ENCODE measurements around the gene TSPAN11. TPM values are rescaled to one million over a fixed set of nuclear protein-coding genes. Genes with fewer than 3 reads are reported as not detected.

Gene TSPAN11
- total and polyA plus RNA-seq, 2 of the 4 experiments (the other 2 are of a cell fraction): 0.18 to 0.26 TPM

DNA sequence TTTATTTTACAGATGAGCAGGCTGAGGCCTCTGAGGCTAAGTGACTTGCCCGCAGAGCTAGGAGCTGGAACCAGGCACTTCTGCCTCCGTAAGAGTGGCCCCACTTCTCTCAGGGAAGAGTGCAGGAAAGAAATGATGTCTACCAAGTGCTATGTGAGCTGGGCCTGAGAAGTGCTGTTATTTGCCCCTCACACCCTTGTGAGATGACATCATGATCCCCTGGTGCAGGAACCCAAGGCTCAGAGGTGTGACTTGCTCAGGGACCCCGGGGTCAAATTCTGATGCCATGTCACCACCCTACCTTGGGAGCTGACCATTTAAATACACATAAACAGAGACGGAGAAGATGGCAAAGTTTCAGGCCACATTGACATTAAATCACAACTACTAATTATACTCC lies 83.4 kb downstream of the TSPAN11 start:
- Histone ChIP-seq H3K9me3 (ENCODE audit: control insufficient read depth, insufficient read depth, low read length) (no peaks in the 10 kb centered on the region), H4K8ac (ENCODE audit: low read depth in 2 of 2, low read length in 2 of 2) (no peak overlapping the region), H3K9me1 (ENCODE audit: insufficient read depth, low read length) (0 out of 2 replicates have a peak, but pooled peaks cover 4% of the 10 kb centered on the region), H2BK5ac (ENCODE audit: low read depth, low read length, poor library complexity, severe bottlenecking) (no peak overlapping the region), H2BK20ac (ENCODE audit: low read depth, low read length) (no peak overlapping the region), H3K79me1 (ENCODE audit: low read depth in 1 of 2, low read length in 2 of 2) (no peaks in the 10 kb centered on the region), H3K4ac (ENCODE audit: low read depth, low read length) (no peak overlapping the region), H3K4me3 (ENCODE audit: insufficient read depth, low read depth, low read length) (no peak overlapping the region), H2BK120ac (ENCODE audit: low read depth, low read length) (no peak overlapping the region), H3K36me3 (ENCODE audit: control insufficient read depth, insufficient read depth, low read length) (no peaks in the 10 kb centered on the region), H3K56ac (ENCODE audit: extremely low read depth, insufficient read depth, low read length) (no peak overlapping the region), H3K23ac (ENCODE audit: low read depth, low read length) (no peak overlapping the region), H2AFZ (replicated peaks; ENCODE audit: low read length, poor library complexity) (no peak overlapping the region), H3K9ac (ENCODE audit: low read depth, low read length) (no peak overlapping the region), H3K18ac (ENCODE audit: low read depth, low read length) (no peak overlapping the region), H4K5ac (ENCODE audit: low read depth, low read length) (no peak overlapping the region), H3K4me1 (ENCODE audit: control insufficient read depth, insufficient read depth, low read length) (peaks cover 5% of the 10 kb centered on the region), H2BK15ac (ENCODE audit: low read depth, low read length) (no peak overlapping the region), H2AK9ac (replicated peaks; ENCODE audit: low read depth, low read length, poor library complexity) (no peak overlapping the region), H4K91ac (ENCODE audit: insufficient read depth, low read depth, low read length) (no peak overlapping the region), H4K20me1 (ENCODE audit: insufficient read depth, low read length) (no peaks in the 10 kb centered on the region), H3K4me2 (ENCODE audit: low read depth, low read length) (no peak overlapping the region), H2AK5ac (ENCODE audit: low read depth, low read length) (no peak overlapping the region), H3K27ac (ENCODE audit: insufficient read depth, low read length) (no peak overlapping the region), H3K14ac (replicated peaks; ENCODE audit: low read depth, low read length) (no peak overlapping the region), H3K27me3 (ENCODE audit: control insufficient read depth, insufficient read depth, low read length) (peaks cover 8% of the 10 kb centered on the region; the same call in 1 of the 2 replicates)
- POLR2A ChIA-PET (ENCODE audit: unreplicated experiment): no interaction called here
- WGBS, 2 experiments (ENCODE audit: extremely low coverage in 2 of 2, insufficient read length in 1 of 2): no CpG with 5 or more reads among the region's 4 CpGs
- dilution Hi-C loops (cut with HindIII; ENCODE audit: low sequenced_read_pairs, unreplicated experiment) (no loop called here), in situ Hi-C loops (cut with MboI; ENCODE audit: low sequenced_read_pairs) (no loop called here), intact Hi-C loops (cut with micrococcal nuclease) (no loop called here)
- DNase-seq: no peak
- CTCF ChIA-PET: no interaction called here
- TF ChIP-seq MXI1 (IDR thresholded peaks at IDR 0.05; ENCODE audit: borderline replicate concordance, low read depth, low read length) (no peak), NFE2L2 (IDR thresholded peaks at IDR 0.05; ENCODE audit: low read depth, low read length) (no peak), CEBPB (IDR thresholded peaks at IDR 0.05; ENCODE audit: low read depth, low read length) (no peak), MAFK (IDR thresholded peaks at IDR 0.05; ENCODE audit: low read depth, low read length) (no peak)
- TF ChIP-seq, protein P1, sequence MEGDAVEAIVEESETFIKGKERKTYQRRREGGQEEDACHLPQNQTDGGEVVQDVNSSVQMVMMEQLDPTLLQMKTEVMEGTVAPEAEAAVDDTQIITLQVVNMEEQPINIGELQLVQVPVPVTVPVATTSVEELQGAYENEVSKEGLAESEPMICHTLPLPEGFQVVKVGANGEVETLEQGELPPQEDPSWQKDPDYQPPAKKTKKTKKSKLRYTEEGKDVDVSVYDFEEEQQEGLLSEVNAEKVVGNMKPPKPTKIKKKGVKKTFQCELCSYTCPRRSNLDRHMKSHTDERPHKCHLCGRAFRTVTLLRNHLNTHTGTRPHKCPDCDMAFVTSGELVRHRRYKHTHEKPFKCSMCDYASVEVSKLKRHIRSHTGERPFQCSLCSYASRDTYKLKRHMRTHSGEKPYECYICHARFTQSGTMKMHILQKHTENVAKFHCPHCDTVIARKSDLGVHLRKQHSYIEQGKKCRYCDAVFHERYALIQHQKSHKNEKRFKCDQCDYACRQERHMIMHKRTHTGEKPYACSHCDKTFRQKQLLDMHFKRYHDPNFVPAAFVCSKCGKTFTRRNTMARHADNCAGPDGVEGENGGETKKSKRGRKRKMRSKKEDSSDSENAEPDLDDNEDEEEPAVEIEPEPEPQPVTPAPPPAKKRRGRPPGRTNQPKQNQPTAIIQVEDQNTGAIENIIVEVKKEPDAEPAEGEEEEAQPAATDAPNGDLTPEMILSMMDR (conservative IDR thresholded peaks at IDR 0.05; ENCODE audit: low read depth, low read length): no peak
- no peak for ATAC-seq (ENCODE audit: low read depth)
- no TSS peak for BruUV-seq (replicated peaks)

Data from IMR-90 (cell line).